GM21526 (cell line): Measurements from ENCODE around the gene PHF21B.

ENCODE experiments used
- ATAC-seq: cut with Tn5 transposase; IDR thresholded peaks from one replicate; pipeline ENCODE4 v1.9.1; 2021; ENCODE audit warnings: moderate library complexity; ENCODE audit not compliant: unreplicated experiment, low FRiP score

PHF21B gene

DNA sequence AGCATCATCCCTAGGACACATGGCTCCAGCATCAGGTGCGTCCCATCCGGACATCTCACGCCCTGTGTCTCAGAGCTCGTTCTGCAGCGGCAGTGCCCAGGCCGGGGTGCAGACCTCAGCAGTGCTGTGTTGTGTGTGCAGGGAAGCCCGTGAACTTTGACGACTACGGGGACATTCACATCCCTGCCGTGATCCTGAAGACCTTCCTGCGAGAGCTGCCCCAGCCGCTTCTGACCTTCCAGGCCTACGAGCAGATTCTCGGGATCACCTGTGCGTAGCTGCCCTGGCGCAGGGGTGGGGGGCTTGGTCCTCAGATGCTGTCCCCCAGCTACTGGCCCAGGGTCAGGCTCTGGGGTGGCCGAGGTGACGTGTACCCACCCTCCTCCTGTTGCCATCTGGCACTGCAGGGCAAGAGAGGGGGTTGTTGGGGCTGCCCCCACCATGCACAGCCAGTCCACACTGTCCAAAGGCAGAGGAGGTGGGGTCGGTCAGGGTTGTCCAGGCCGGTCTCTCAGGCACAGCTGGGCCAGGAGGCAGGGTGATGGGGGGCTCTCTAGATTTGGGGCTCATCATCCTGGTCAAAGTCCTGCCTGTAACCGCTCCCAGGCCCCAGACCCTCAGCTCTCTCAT lies 160.9 kb downstream of the PHF21B start:
- no peak for ATAC-seq

DNA sequence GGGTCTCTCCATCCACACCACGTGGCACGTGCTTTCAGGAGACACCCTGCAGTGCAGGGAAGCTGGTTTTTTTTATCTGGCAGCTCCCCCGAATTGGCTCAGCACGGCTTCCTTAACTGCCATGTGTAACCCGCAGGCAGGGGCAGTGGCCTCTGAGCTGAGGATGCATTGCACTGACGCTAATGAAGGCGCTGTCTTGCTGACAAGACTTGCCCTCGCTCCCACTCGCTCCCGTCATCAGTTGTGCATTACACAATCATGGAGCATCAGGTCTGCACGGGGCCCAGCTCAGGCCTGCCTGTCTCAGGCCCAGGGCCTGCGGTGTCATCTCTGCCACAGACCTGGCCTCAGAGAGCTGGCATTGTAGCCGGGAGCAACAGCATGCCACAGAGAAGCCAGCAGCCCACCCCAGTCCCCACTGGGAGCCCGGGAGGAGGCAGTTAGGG lies 161.5 kb downstream of the PHF21B start:
- ATAC-seq, result no peak

- ATAC-seq, result no peak
These were observed 161.9 kb downstream of the PHF21B start for GRCh38 chr22:44847892-44848291.

DNA sequence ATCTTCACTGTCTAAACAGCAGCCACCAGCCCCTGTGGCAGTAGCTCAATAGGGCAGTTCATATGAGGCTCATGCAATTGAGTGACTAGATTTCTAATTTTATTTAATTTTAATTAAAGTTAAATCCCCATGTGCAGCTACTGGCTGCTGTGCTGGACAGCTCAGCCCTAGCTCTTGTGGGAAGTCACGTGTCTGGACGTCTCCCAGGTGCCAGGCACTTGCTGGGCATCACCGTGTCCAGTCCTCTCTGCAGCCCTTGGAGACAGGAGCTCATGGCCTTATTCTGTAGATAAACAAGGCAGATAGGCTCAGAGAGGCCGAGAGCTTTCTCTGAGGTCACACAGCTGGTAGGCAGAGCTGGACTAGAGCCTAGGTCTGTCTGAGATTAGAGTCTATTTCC lies 162.4 kb downstream of the PHF21B start:
- no peak for ATAC-seq

GRCh38 chr22:44846726-44847275 lies 163.0 kb downstream of the PHF21B start:
- no peak for ATAC-seq

- ATAC-seq, result no peak
These were observed 163.7 kb downstream of the PHF21B start for GRCh38 chr22:44845796-44846720.

GRCh38 chr22:44845191-44845590 lies 164.6 kb downstream of the PHF21B start:
- no peak for ATAC-seq

DNA sequence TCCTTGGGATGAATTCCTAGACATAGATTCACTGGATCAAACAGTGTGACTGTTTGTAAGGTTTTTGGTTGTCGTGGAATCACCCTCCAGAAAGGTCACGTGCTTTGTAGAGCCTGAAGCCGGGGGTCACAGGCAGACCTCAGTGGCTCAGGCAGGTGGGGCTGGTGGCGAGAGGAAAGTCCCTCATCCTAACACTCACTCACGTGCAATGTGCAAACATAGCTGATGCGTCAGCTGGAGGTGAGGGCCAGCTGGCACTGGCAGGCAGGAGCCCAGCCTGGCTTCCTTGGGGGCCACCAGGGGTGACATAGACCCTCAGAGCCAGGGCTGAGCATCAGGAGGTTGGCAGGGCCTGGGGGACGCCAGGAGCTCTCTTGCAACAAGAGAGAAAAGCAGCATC lies 167.4 kb downstream of the PHF21B start:
- no peak for ATAC-seq

- ATAC-seq, result no peak
These were observed 169.0 kb downstream of the PHF21B start for GRCh38 chr22:44840611-44841322.

DNA sequence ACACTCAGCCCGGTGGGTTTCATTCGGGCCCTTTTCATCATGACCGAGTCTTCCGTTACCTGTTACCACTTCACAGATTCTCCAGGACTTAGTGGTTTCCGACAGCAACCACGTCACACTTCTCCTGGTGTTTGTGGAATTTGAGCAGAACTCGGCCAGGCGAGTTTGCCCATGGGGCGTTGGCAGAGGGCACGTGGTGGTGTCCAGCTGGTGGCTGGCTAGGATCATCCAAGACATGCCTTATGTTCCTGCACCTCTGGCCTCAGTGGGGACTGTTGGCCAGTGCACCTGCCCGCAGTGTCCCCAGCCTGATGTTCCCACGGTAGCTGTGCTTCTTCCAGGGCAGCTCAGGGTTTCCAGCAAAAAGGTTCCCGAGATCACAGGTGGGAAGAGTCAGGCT lies 170.1 kb downstream of the PHF21B start:
- no peak for ATAC-seq

DNA sequence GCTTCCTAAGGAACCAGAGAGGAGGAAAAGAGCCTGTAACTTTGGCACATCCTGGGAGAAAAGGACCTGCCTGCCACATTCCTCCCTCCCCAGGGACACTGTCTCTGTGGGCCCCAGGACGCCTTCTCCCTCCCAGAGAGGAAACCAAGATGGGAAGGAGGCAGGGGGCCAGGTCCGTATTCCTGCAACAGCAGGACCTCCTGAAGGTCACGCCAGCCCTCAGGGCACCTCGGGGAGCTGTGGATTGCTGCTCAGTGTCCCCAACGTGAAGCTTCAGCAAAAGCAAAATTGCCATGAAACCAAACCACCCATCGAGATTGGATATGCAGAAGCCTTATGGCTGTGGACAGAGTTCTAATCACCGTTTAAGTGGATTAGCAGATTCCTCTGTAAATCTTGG lies 170.7 kb downstream of the PHF21B start:
- ATAC-seq, result no peak

DNA sequence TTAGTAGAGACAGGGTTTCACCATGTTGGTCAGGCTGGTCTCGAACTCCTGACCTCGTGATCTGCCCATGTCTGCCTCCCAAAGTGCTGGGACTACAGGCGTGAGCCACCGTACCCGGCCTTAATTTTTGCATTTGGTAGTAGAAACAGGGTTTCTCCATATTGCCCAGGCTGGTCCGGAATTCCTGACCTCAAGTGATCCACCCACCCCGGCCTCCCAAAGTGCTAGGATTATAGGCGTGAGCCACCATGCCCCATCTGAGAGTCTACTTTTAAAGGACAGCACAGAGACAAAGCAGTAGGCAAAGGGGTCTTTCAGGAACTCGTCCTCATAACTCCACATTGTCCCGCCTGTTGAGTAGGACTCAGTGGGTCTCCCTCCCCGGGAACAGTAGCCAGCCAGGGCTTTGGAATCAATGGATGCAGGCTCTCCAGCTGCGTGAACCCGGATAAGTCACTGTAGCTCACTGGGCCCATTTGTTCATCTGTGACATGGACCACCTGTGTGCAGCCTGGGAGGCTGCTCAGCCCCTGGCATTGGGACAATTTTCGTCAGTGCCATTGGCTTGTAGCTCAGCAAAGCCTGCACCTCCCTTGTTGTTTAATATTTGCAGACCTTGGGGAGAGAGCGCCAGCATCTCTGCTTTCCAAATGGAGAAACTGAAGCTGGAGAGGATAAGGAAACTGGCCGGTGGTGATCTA lies 171.3 kb downstream of the PHF21B start:
- no peak for ATAC-seq

DNA sequence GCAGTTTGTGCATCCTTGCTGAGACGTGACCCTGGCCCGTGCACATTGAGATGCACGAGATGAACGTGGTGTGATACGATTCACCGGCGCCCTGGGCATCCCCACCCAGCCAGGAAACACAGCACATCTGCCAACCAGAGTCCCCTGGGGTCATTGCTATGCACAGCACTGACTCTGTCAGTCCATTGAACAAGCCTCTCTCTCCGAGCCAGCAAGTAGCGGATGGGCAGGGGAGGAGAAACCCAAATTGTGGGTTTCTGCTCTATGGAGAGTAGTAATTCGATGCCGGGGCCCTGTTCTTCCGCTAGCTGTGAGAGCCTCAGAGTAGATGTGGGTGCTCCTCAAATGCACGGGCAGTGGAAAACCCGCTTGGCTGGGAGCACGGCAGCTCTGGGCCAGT lies 172.3 kb downstream of the PHF21B start:
- no peak for ATAC-seq

DNA sequence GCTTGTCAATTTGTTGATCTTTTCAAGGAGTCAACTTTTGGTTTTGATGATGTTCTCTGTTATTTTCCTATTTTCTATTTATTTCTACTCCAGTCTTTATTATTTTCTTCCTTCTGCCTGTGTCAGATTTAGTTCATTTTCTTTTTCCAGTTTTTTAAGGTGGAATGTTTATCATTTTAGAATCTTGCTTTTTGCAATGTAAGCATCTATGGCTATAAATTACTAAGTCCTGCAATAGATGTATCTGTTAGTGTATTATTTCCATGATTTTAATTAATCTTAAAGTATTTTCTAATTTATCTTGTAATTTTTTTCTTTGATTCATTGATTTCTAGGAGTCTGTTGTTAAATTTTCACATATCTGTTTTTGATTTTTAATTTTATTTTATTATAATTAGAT lies 175.7 kb downstream of the PHF21B start:
- ATAC-seq, result no peak

DNA sequence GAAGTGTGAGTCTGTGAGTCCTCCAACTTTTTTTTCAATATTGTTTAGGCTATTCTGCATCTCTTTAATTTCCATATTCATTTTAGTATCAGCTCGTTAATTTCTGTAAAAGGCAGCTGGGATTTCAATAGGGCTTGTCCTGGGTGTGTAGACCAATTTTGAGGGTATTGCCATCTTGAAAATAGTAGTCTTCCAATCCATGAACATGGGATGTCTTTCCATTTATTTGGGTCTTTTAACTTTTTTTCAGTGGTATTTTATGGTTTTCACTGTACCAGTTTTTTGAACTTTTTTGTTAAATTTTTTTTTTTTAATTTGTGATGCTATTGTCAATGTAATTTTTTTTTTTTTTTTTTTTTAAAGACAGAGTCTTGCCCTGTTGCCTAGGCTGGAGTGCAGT lies 177.9 kb downstream of the PHF21B start:
- no peak for ATAC-seq
